Ascending aorta (tissue), 2 donors: ENCODE measurements around the gene DGKD. TPM values are rescaled to one million over a fixed set of nuclear protein-coding genes. Genes with fewer than 3 reads are reported as not detected.

ENCODE experiments used
- DNase-seq, 2 donors: peaks; one replicate each; pipeline ENCODE4 v3.0.0-alpha.2; 2019; ENCODE audit warnings: low spot score in 2 of 2
- H3K27ac ChIP-seq, 2 donors: fragments of 200-600 bp; sonication (generic); one replicate each; pipeline ENCODE4 v1.5.1; 2016 to 2017; ENCODE audit warnings: mild to moderate bottlenecking in 1 of 2
- H3K27me3 ChIP-seq: fragments of 200-600 bp; sonication (generic); one replicate; pipeline ENCODE4 v1.5.1; 2017
- H3K36me3 ChIP-seq, 2 donors: fragments of 200-600 bp; sonication (generic); one replicate each; pipeline ENCODE4 v1.5.1; 2016
- H3K4me1 ChIP-seq, 2 donors: fragments of 200-600 bp; sonication (generic); one replicate each; pipeline ENCODE4 v1.5.1; 2016 to 2017; ENCODE audit warnings: mild to moderate bottlenecking in 1 of 2
- H3K4me3 ChIP-seq, 2 donors: fragments of 200-600 bp; sonication (generic); one replicate each; pipeline ENCODE4 v1.5.1; 2016 to 2017; ENCODE audit warnings: mild to moderate bottlenecking in 1 of 2
- H3K9me3 ChIP-seq, 2 donors: fragments of 200-600 bp; sonication (generic); one replicate each; pipeline ENCODE4 v1.5.1; 2016
- CTCF ChIP-seq, 3 experiments: fragments of 200-600 bp in 2 of 3; fragments of 450-650 bp in 1 of 3; sonication (generic) in 2 of 3; IDR thresholded peaks; one replicate each; pipeline ENCODE4 v1.5.1; 2016 to 2019; ENCODE audit warnings: antibody characterized with exemption in 3 of 3, mild to moderate bottlenecking in 1 of 3, moderate library complexity in 1 of 3
- intact Hi-C: fragments of 100-400 bp; cut with DNase I; formaldehyde crosslinking; loops from one replicate; pipeline ENCODE4 v1.15.1; 2023
- total RNA-seq: library from RNA; depleted of rRNA; stranded (reverse); fragments of >200 nt; gene quantifications from one replicate; pipeline ENCODE4 v1.1.0, GENCODE V29; 2016

DGKD gene
- total RNA-seq, 1 donor from 2014 or later = 28.3 TPM

GRCh38 chr2:233434666-233435330 is 80.5 kb downstream of the DGKD start:
- intact Hi-C loops = no loop called here
- Histone ChIP-seq H3K9me3 (no peaks in the 10 kb centered on the region), H3K27me3 (no peaks in the 10 kb centered on the region), H3K36me3 (peaks cover 45 to 56% of the 10 kb centered on the region in 2 donors), H3K4me1 (peaks cover 0 to 3% of the 10 kb centered on the region in 2 donors), H3K4me3 (no peak overlapping the region), H3K27ac (no peak overlapping the region)
- TF ChIP-seq CTCF (IDR thresholded peaks at IDR 0.05) = no peak
- DNase-seq = peak in 1 of 2 donors; percentile 55

- Histone ChIP-seq H3K36me3 (peaks cover 45 to 63% of the 10 kb centered on the region in 2 donors), H3K27ac (no peak overlapping the region), H3K4me3 (no peak overlapping the region), H3K4me1 (no peaks in the 10 kb centered on the region), H3K9me3 (no peaks in the 10 kb centered on the region), H3K27me3 (no peaks in the 10 kb centered on the region)
- DNase-seq = peak in 1 of 2 donors; percentile 35
- no peak for TF ChIP-seq CTCF (IDR thresholded peaks at IDR 0.05)
- intact Hi-C loops = no loop called here
Observed at GRCh38 chr2:233435436-233436190, 81.3 kb downstream of the DGKD start.

GRCh38 chr2:233436191-233436581 is 81.9 kb downstream of the DGKD start:
- peaks cover 45 to 65% of the 10 kb centered on the region in 2 donors for H3K36me3 ChIP-seq
- peak in 1 of 2 donors; percentile 43 for DNase-seq
- no peak overlapping the region for H3K27ac ChIP-seq
- TF ChIP-seq CTCF (IDR thresholded peaks at IDR 0.05) = no peak
- no peaks in the 10 kb centered on the region for H3K4me1 ChIP-seq
- H3K4me3 ChIP-seq = no peak overlapping the region
- no peaks in the 10 kb centered on the region for H3K27me3 ChIP-seq
- intact Hi-C loops = no loop called here
- no peaks in the 10 kb centered on the region for H3K9me3 ChIP-seq

- H3K27ac ChIP-seq = no peak overlapping the region
- H3K9me3 ChIP-seq = no peaks in the 10 kb centered on the region
- H3K27me3 ChIP-seq = no peaks in the 10 kb centered on the region
- TF ChIP-seq CTCF (IDR thresholded peaks at IDR 0.05) = no peak
- H3K36me3 ChIP-seq = peaks cover 45 to 72% of the 10 kb centered on the region in 2 donors
- H3K4me3 ChIP-seq = no peak overlapping the region
- peak in 1 of 2 donors; percentile 57 for DNase-seq
- intact Hi-C loops = no loop called here
- H3K4me1 ChIP-seq = no peaks in the 10 kb centered on the region
Observed at GRCh38 chr2:233436691-233437438, 82.6 kb downstream of the DGKD start.

DNA sequence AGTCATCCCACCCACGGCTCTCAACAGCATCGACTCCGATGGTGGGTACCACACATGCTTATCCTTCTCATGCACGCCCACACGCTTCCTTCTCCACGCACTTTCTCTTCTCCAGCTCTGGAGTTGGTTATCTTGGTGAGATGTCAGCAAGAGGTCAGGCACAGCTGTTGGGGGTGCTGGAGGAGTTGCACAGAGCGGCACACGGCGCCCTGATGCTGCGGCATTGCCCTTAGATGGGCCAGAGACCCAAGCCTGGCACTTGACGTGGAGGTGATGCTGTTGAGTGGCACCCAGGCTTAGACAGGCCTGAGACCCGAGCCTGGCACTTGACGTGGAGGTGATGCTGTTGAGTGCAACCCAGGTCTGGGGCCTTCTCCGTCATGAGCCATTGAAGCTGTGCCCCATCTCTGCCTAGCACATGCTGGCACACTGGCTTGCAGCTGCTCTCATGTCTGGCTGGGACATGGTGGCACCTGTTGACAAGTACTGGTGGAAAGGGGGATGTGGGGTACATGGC is 83.2 kb downstream of the DGKD start:
- Histone ChIP-seq H3K27me3 (no peaks in the 10 kb centered on the region), H3K4me3 (no peak overlapping the region), H3K9me3 (no peaks in the 10 kb centered on the region), H3K27ac (no peak overlapping the region), H3K36me3 (peaks cover 45 to 77% of the 10 kb centered on the region in 2 donors), H3K4me1 (no peaks in the 10 kb centered on the region)
- intact Hi-C loops = no loop called here
- no peak for DNase-seq
- no peak for TF ChIP-seq CTCF (IDR thresholded peaks at IDR 0.05)
